Stomach (tissue), 4 donors: ENCODE data around the gene TFAP2B.

Source experiments
- CTCF ChIP-seq, 7 experiments: fragments of 450-650 bp in 4 of 7; fragments of 200-600 bp in 3 of 7; sonication (generic) in 3 of 7; IDR thresholded peaks; one replicate each; pipeline ENCODE4 v1.5.1; 2016 to 2019; ENCODE audit warnings: antibody characterized with exemption in 7 of 7, control low read depth in 2 of 7, mild to moderate bottlenecking in 1 of 7
- EP300 ChIP-seq: sonication (generic); formaldehyde crosslinking; IDR thresholded peaks from one replicate; pipeline ENCODE4 v1.6.1; 2017; ENCODE audit warnings: antibody characterized with exemption
- POLR2A ChIP-seq, 4 donors: fragments of 450-650 bp; IDR thresholded peaks; one replicate each; pipeline ENCODE4 v1.6.1; 2016; ENCODE audit warnings: antibody characterized with exemption in 4 of 4, control low read depth in 2 of 4, mild to moderate bottlenecking in 1 of 4, moderate library complexity in 1 of 4
- POLR2AphosphoS5 ChIP-seq, 3 donors: sonication (generic); formaldehyde crosslinking; IDR thresholded peaks; one replicate each; pipeline ENCODE4 v1.6.1; 2016; ENCODE audit warnings: antibody characterized with exemption in 3 of 3

- no peak for TF ChIP-seq POLR2A (IDR thresholded peaks at IDR 0.05)
- no peak for TF ChIP-seq CTCF (IDR thresholded peaks at IDR 0.05)
- no peak for TF ChIP-seq POLR2AphosphoS5 (IDR thresholded peaks at IDR 0.05)
- TF ChIP-seq EP300, result no peak
Observed at GRCh38 chr6:50851049-50851845, 32.6 kb downstream of the TFAP2B start.
